ENCODE results near the gene TRIM49.
"Not testable (repeated sequence)": the region's sequence is repeated elsewhere in the genome, so short reads cannot be mapped to it uniquely, and the experiment has no call there.

The TRIM49 gene, protein sequence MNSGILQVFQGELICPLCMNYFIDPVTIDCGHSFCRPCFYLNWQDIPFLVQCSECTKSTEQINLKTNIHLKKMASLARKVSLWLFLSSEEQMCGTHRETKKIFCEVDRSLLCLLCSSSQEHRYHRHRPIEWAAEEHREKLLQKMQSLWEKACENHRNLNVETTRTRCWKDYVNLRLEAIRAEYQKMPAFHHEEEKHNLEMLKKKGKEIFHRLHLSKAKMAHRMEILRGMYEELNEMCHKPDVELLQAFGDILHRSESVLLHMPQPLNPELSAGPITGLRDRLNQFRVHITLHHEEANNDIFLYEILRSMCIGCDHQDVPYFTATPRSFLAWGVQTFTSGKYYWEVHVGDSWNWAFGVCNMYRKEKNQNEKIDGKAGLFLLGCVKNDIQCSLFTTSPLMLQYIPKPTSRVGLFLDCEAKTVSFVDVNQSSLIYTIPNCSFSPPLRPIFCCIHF

DNA sequence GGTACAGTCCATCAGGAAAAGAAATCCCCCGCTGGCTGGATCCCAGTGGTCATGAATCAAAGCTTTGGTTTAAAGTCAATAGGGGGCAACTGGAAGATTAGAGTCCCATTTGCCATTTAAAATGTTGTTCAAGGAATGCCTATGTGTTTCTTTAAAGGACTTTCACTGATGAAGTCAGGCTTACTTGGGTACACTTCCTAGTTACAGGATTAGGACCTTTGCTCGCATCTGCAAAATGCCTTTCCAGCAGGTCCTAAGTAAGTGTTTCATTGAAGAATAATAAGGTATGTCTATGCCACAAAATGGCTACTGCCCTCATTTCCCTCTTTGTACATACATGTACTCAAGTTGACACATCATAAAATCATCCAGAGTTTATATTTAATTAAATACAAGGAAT, at the start of gene TRIM49:
Gene TRIM49 (minus strand): TSS at position 101 of the 400 bp plus-strand sequence. CDS start 4,106 bp downstream, outside the sequence.
- DNase-seq, result not testable (repeated sequence)

DNA sequence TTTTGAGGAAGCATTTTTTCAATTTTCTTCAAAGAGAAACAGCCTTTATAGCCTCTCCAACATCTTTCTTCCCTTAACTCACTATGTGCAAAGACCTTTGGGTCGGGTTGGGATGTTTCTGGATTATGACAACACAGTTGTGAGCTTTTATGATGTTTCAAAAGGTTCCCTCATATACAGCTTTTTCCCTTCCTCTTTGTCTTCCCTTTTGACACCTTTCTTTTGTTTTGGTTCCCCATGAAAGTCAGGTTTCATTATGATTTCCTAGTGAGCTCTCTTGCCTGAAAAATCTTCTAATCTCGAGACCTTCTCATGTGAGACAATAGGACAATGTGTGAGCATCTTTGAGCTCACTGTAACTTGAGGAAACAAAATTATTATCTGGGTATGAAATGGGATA, 18.3 kb upstream of the TRIM49 start:
- DNase-seq, result not testable (repeated sequence)

DNA sequence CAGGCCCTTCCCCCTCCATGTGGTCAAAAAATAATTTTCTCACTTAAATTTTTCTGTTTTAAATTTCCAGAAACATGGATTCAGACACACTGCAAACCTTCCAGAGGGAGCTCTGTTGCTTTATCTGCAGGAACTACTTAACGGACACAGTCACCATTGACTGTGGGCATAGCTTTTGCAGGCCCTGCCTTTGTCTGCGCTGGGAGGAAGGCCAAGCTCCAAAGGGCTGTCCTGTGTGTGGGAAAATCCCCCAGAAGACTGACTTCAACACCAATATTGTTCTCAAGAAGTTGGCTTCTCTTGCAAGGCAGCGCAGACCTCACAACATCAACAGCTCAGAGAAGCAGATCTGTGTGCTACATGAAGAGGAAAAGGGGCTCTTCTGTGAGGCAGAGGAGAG, 11.6 kb upstream of the TRIM49 start:
- DNase-seq, result not testable (repeated sequence)

DNA sequence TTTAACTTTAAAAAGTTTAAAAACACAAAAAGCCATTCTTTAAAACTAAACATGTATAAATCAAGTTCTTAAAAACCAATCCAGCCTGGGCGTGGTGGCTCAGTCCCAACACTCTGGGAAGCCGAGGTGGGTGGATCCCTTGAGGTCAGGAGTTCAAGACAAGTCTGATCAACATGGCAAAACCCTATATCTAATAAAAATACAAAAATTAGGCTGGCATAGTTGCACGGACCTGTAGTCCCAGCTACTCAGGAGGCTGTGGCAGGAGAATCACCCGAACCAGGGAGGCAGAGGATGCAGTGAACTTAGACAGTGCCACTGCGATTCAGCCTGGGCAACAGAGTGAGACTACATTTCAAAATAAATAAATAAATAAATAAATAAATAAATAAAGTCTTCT, 5.2 kb upstream of the TRIM49 start:
- not testable (repeated sequence) for DNase-seq

DNA sequence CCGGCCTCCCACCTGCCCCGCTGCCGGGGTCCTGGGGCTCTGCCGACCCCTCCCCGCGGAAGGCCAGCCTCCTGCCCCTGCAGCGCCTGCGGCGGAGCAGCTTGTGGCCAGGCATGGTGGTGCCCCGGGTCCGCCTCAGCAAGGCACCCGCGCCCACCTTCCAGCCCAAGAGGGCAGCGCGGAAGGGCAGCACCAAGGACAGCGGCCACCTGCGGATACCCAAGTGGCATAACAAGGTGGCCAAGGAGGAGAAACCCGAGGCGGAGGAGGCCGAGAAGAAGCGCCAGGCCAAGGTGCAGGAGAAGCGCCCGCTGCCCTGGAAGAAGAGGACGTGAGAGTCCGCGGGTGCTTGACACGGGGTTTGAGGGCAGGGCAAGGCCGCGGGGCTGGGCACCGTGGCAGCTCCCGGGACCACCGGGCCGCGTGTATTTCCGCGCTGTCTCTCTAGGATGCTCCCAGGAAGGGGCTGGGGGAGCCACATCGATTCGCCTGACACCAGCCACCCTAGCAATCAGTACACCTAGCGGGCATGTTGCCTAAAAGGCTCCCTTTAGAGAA, 20.8 kb downstream of the TRIM49 start:
- DNase-seq, result not testable (repeated sequence)

DNA sequence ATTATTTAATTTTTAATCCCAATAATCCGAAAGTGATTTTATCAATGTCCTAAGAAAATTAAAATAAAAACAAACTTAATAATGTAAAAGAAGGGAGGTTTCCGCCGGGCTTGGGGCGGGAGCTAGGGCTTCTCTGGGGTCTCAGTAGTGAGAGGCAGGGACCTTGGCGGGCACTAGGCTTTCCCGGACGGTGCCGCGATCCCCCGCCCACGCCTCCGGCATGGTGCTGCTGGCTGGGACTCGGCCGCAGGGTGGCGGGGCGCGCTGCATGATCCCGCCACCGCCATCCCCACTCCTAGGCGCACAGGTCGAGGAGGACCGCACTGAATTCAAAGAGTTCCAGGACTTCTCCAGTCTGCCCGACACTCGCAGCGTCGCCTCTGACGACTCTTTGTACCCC, 22.6 kb downstream of the TRIM49 start:
- DNase-seq, result not testable (repeated sequence)

DNA sequence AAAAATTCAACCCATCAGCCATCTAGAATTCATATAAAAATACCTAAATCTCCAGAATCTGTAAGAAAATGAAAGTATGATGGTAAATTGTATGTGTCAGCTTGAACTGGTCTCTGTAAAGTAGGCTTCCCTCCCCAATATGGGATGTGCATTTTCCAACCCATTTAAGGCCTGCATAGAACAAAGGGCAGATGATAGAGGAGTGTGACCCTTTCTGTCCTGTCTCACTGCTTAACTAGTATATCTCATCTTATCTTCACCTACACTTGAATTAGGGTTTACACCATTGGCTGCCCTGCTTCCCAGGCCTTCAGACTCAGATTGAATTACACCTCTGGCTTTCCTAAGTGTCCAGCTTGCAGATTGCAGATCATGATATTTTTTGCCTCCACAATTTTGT, 57.6 kb downstream of the TRIM49 start:
- not testable (repeated sequence) for DNase-seq
